ENCODE results near the gene IRX5. TPM values are rescaled to one million over a fixed set of nuclear protein-coding genes. Genes with fewer than 3 reads are reported as not detected.

The IRX5 gene
- total RNA-seq (2014; rRNA removed) = 13.1 and 14.6 TPM in 2 replicates
- polyA plus RNA-seq (2012) = 6.0 TPM

- peak; percentile 97 for DNase-seq (ENCODE audit: low read depth)
These were observed at the start of gene IRX5 for GRCh38 chr16:54930005-54930868. TSS of gene IRX5 (plus strand) at chr16:54930865. CDS start at chr16:54931199, 334 bp downstream.

GRCh38 chr16:54882556-54882955 lies 48.1 kb upstream of the IRX5 start:
- no peak for DNase-seq (ENCODE audit: low read depth)

- DNase-seq (ENCODE audit: low read depth) = no peak
These were observed 47.3 kb upstream of the IRX5 start for GRCh38 chr16:54883358-54883757.

GRCh38 chr16:54886078-54886477 lies 44.6 kb upstream of the IRX5 start:
- DNase-seq (ENCODE audit: low read depth) = no peak

- DNase-seq (ENCODE audit: low read depth) = no peak
These were observed 40.3 kb upstream of the IRX5 start for GRCh38 chr16:54890381-54890780.

GRCh38 chr16:54891346-54891745 lies 39.3 kb upstream of the IRX5 start:
- no peak for DNase-seq (ENCODE audit: low read depth)

- no peak for DNase-seq (ENCODE audit: low read depth)
These were observed 37.7 kb upstream of the IRX5 start for GRCh38 chr16:54892981-54893380.

- DNase-seq (ENCODE audit: low read depth) = no peak
These were observed 32.7 kb upstream of the IRX5 start for GRCh38 chr16:54897930-54898329.

GRCh38 chr16:54901606-54902005 lies 29.1 kb upstream of the IRX5 start:
- no peak for DNase-seq (ENCODE audit: low read depth)

GRCh38 chr16:54903047-54903446 lies 27.6 kb upstream of the IRX5 start:
- DNase-seq (ENCODE audit: low read depth) = no peak

GRCh38 chr16:54911079-54911478 lies 19.6 kb upstream of the IRX5 start:
- DNase-seq (ENCODE audit: low read depth) = no peak

- DNase-seq (ENCODE audit: low read depth) = no peak
These were observed 17.9 kb upstream of the IRX5 start for GRCh38 chr16:54912720-54913119.

- peak; percentile 70 for DNase-seq (ENCODE audit: low read depth)
These were observed 9.3 kb upstream of the IRX5 start for GRCh38 chr16:54921206-54921824.

GRCh38 chr16:54923055-54923473 lies 7.6 kb upstream of the IRX5 start:
- no peak for DNase-seq (ENCODE audit: low read depth)

GRCh38 chr16:54923988-54924387 lies 6.7 kb upstream of the IRX5 start:
- DNase-seq (ENCODE audit: low read depth) = no peak

GRCh38 chr16:54926166-54926838 lies 4.4 kb upstream of the IRX5 start:
- DNase-seq (ENCODE audit: low read depth) = peak; percentile 74

- DNase-seq (ENCODE audit: low read depth) = no peak
These were observed 3.3 kb upstream of the IRX5 start for GRCh38 chr16:54927125-54928015.

GRCh38 chr16:54928016-54928356 lies 2.7 kb upstream of the IRX5 start:
- no peak for DNase-seq (ENCODE audit: low read depth)

GRCh38 chr16:54928411-54929089 lies 2.1 kb upstream of the IRX5 start:
- peak; percentile 61 for DNase-seq (ENCODE audit: low read depth)

- peak; percentile 99 for DNase-seq (ENCODE audit: low read depth)
These were observed 1.3 kb upstream of the IRX5 start for GRCh38 chr16:54929090-54930004.

Measured in LHCN-M2 (cell line).